ENCODE data around the gene CHST12. TPM values are rescaled to one million over a fixed set of nuclear protein-coding genes. Genes with fewer than 3 reads are reported as not detected.

CHST12 gene
- total and polyA plus RNA-seq, 2 donors (not counting 1 experiment from before 2014, with no cell fraction given) = 25.4 to 27.1 TPM

- CTCF ChIA-PET = interaction anchor here (1.6 kb wide), 1 partner anchor 214 kb away, joined by 3 read pairs; no protein-coding TSS in a partner anchor
- Histone ChIP-seq H3K4me3 (ENCODE audit: control extremely low read depth in 1 of 5, extremely low read depth in 1 of 5, insufficient read depth in 1 of 5, low read depth in 2 of 5, low read length in 4 of 5) (no peak overlapping the region), H3K4me2 (replicated peaks; ENCODE audit: low read depth, low read length, poor library complexity, severe bottlenecking) (no peak overlapping the region), H3K9ac (ENCODE audit: low read length) (no peak overlapping the region), H3K27me3 (replicated peaks in 1 of 4; ENCODE audit: control extremely low read depth in 1 of 4, control insufficient read depth in 3 of 4, insufficient read depth in 4 of 4, low read length in 3 of 4) (peaks cover 0 to 36% (median 10%) of the 10 kb centered on the region in 4 experiments), H2AFZ (ENCODE audit: insufficient read depth, low read depth, low read length, poor library complexity, severe bottlenecking) (no peak overlapping the region), H3K36me3 (replicated peaks in 1 of 2; ENCODE audit: control extremely low read depth in 1 of 2, control insufficient read depth in 1 of 2, extremely low read depth in 1 of 2, insufficient read depth in 2 of 2, low read length in 1 of 2) (no peaks in the 10 kb centered on the region), H4K20me1 (ENCODE audit: control insufficient read depth, insufficient read depth, low read length, poor library complexity, severe bottlenecking) (no peaks in the 10 kb centered on the region), H3K79me2 (ENCODE audit: control insufficient read depth, insufficient read depth, low read length) (no peaks in the 10 kb centered on the region), H3K4me1 (ENCODE audit: control insufficient read depth in 2 of 2, insufficient read depth in 2 of 2, low read length in 2 of 2) (peaks cover 9 to 18% of the 10 kb centered on the region in 2 donors), H3K9me3 (ENCODE audit: control extremely low read depth in 1 of 3, control insufficient read depth in 2 of 3, insufficient read depth in 1 of 3, low read length in 2 of 3) (peaks cover 0 to 14% (median 0%) of the 10 kb centered on the region in 3 donors), H3K27ac (ENCODE audit: low read length in 2 of 2) (no peak overlapping the region)
- 87% methylated on average over 16 of the region's 25 CpGs for WGBS (ENCODE audit: insufficient coverage)
- ATAC-seq (ENCODE audit: low read depth) (no peak), DNase-seq (no peak)
- Mint-ChIP-seq H3K4me1 (peaks cover 8% of the 10 kb centered on the region), H3K4me3 (no peak overlapping the region), H3K27me3 (peaks cover 15% of the 10 kb centered on the region), H3K9me3 (ENCODE audit: insufficient read depth) (no peaks in the 10 kb centered on the region), H3K27ac (no peak overlapping the region)
- POLR2A ChIA-PET = no interaction called here
- TF ChIP-seq EZH2 (IDR thresholded peaks at IDR 0.05; ENCODE audit: borderline replicate concordance, insufficient read depth, low read depth, low read length, poor library complexity, severe bottlenecking) = no peak
- TF ChIP-seq, protein P1, sequence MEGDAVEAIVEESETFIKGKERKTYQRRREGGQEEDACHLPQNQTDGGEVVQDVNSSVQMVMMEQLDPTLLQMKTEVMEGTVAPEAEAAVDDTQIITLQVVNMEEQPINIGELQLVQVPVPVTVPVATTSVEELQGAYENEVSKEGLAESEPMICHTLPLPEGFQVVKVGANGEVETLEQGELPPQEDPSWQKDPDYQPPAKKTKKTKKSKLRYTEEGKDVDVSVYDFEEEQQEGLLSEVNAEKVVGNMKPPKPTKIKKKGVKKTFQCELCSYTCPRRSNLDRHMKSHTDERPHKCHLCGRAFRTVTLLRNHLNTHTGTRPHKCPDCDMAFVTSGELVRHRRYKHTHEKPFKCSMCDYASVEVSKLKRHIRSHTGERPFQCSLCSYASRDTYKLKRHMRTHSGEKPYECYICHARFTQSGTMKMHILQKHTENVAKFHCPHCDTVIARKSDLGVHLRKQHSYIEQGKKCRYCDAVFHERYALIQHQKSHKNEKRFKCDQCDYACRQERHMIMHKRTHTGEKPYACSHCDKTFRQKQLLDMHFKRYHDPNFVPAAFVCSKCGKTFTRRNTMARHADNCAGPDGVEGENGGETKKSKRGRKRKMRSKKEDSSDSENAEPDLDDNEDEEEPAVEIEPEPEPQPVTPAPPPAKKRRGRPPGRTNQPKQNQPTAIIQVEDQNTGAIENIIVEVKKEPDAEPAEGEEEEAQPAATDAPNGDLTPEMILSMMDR (IDR thresholded peaks at IDR 0.05) = no peak
- intact Hi-C loops (cut with micrococcal nuclease) = no loop called here
Measured at GRCh38 chr7:2495418-2496299, 92.2 kb downstream of the CHST12 start.

DNA sequence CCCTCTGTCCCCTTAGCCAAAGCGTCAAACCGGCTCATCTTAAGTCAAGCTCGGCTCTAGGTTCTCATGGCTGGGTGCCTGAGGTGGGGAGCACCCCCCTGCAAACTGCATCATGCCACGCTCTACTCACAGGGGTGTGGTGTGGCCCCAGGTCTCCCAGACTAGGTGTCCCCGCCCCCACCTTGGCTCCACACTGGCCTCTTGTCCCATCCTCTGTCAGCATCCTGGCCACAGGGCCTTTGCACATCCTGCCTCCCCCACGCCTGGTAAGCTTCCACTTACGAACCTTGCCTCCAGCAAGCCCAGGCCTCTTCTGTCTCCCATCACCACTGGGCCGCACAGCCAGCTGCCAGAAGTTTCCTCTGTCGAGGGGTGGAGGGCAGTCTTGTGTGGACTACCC, 93.0 kb downstream of the CHST12 start:
- DNase-seq (no peak), ATAC-seq (ENCODE audit: low read depth) (no peak)
- Histone ChIP-seq H3K4me3 (ENCODE audit: control extremely low read depth in 1 of 5, extremely low read depth in 1 of 5, insufficient read depth in 1 of 5, low read depth in 2 of 5, low read length in 4 of 5) (no peak overlapping the region), H4K20me1 (ENCODE audit: control insufficient read depth, insufficient read depth, low read length, poor library complexity, severe bottlenecking) (no peaks in the 10 kb centered on the region), H3K27me3 (replicated peaks in 1 of 4; ENCODE audit: control extremely low read depth in 1 of 4, control insufficient read depth in 3 of 4, insufficient read depth in 4 of 4, low read length in 3 of 4) (peaks cover 0 to 36% (median 10%) of the 10 kb centered on the region in 4 experiments), H2AFZ (ENCODE audit: insufficient read depth, low read depth, low read length, poor library complexity, severe bottlenecking) (no peak overlapping the region), H3K36me3 (replicated peaks in 1 of 2; ENCODE audit: control extremely low read depth in 1 of 2, control insufficient read depth in 1 of 2, extremely low read depth in 1 of 2, insufficient read depth in 2 of 2, low read length in 1 of 2) (no peaks in the 10 kb centered on the region), H3K9me3 (ENCODE audit: control extremely low read depth in 1 of 3, control insufficient read depth in 2 of 3, insufficient read depth in 1 of 3, low read length in 2 of 3) (peaks cover 0 to 14% (median 0%) of the 10 kb centered on the region in 3 donors), H3K27ac (ENCODE audit: low read length in 2 of 2) (no peak overlapping the region), H3K4me2 (replicated peaks; ENCODE audit: low read depth, low read length, poor library complexity, severe bottlenecking) (no peak overlapping the region), H3K9ac (ENCODE audit: low read length) (no peak overlapping the region), H3K4me1 (ENCODE audit: control insufficient read depth in 2 of 2, insufficient read depth in 2 of 2, low read length in 2 of 2) (peaks cover 9 to 18% of the 10 kb centered on the region in 2 donors), H3K79me2 (ENCODE audit: control insufficient read depth, insufficient read depth, low read length) (no peaks in the 10 kb centered on the region)
- CTCF ChIA-PET = interaction anchor here (1.6 kb wide), 1 partner anchor 214 kb away, joined by 3 read pairs; no protein-coding TSS in a partner anchor
- H3K9me3 Mint-ChIP-seq (ENCODE audit: insufficient read depth) = no peaks in the 10 kb centered on the region
- H3K27ac Mint-ChIP-seq = no peak overlapping the region
- H3K27me3 Mint-ChIP-seq = peaks cover 15% of the 10 kb centered on the region
- TF ChIP-seq, protein P1 (IDR thresholded peaks at IDR 0.05) = no peak
- intact Hi-C loops (cut with micrococcal nuclease) = no loop called here
- H3K4me3 Mint-ChIP-seq = no peak overlapping the region
- H3K4me1 Mint-ChIP-seq = peaks cover 8% of the 10 kb centered on the region
- WGBS (ENCODE audit: insufficient coverage) = 93% methylated on average over 9 of the region's 9 CpGs
- POLR2A ChIA-PET = no interaction called here
